ENCODE results near the gene ASTN2. TPM values are rescaled to one million over a fixed set of nuclear protein-coding genes. Genes with fewer than 3 reads are reported as not detected.

ASTN2 gene
- total RNA-seq, 1 donor from 2014 or later: 2.3 TPM

DNA sequence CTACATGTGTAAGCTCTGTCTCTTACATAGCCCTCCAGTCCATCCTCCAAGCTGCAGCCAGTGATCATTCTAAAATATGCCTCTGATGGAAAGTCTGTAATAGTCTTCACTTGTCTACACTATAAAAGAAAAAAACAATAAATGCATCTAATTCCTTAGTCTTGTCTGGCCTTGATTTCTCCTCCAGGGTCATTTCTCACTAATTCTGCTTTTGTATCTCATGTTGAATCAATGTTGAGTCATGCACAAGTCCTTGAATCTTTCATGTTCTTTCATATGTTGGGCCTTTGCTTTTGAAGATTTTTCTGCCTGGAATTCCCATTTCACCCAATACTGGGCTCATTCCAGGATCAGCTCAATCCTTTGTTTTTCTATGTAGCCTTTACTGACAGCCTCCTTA lies 848.9 kb downstream of the ASTN2 start:
- TF ChIP-seq, protein P1, sequence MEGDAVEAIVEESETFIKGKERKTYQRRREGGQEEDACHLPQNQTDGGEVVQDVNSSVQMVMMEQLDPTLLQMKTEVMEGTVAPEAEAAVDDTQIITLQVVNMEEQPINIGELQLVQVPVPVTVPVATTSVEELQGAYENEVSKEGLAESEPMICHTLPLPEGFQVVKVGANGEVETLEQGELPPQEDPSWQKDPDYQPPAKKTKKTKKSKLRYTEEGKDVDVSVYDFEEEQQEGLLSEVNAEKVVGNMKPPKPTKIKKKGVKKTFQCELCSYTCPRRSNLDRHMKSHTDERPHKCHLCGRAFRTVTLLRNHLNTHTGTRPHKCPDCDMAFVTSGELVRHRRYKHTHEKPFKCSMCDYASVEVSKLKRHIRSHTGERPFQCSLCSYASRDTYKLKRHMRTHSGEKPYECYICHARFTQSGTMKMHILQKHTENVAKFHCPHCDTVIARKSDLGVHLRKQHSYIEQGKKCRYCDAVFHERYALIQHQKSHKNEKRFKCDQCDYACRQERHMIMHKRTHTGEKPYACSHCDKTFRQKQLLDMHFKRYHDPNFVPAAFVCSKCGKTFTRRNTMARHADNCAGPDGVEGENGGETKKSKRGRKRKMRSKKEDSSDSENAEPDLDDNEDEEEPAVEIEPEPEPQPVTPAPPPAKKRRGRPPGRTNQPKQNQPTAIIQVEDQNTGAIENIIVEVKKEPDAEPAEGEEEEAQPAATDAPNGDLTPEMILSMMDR (IDR thresholded peaks at IDR 0.05): no peak
- Histone ChIP-seq H3K27ac (no peak overlapping the region), H3K27me3 (no peaks in the 10 kb centered on the region), H3K4me3 (no peak overlapping the region), H3K4me1 (no peaks in the 10 kb centered on the region), H3K36me3 (no peaks in the 10 kb centered on the region), H3K9me3 (no peaks in the 10 kb centered on the region)
- intact Hi-C loops (cut with DNase I): no loop called here
- no peak for DNase-seq (ENCODE audit: low spot score in 2 of 2)

DNA sequence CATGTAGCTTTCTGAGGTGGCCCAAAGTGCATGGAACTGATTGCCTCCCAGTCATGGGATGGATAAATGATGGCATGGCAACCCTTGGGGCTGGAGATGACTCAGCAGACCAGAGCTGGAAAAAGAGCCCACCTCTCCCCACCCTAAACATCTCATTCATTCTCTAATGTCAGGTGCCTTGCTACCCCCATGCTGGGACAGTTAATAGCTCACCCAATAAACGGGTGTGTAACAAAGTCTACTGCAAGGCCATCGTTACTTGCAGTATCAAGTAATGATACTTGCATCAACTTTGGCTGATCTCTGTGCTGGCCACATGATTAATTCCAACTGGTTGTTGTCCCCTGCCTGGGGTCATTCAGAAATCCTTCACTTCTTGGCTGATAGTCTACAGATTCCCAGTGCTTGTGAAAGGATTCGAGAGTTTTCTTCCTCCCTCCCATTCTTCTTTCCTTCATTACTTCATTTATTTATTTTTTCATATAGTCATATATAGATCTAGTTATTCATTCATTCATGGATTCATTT lies 850.5 kb downstream of the ASTN2 start:
- DNase-seq (ENCODE audit: low spot score in 2 of 2): no peak
- intact Hi-C loops (cut with DNase I): no loop called here
- no peaks in the 10 kb centered on the region for H3K9me3 ChIP-seq
- TF ChIP-seq, protein P1 (IDR thresholded peaks at IDR 0.05): no peak
- no peaks in the 10 kb centered on the region for H3K27me3 ChIP-seq
- H3K4me1 ChIP-seq: no peaks in the 10 kb centered on the region
- H3K36me3 ChIP-seq: no peaks in the 10 kb centered on the region
- no peak overlapping the region for H3K27ac ChIP-seq
- no peak overlapping the region for H3K4me3 ChIP-seq

DNA sequence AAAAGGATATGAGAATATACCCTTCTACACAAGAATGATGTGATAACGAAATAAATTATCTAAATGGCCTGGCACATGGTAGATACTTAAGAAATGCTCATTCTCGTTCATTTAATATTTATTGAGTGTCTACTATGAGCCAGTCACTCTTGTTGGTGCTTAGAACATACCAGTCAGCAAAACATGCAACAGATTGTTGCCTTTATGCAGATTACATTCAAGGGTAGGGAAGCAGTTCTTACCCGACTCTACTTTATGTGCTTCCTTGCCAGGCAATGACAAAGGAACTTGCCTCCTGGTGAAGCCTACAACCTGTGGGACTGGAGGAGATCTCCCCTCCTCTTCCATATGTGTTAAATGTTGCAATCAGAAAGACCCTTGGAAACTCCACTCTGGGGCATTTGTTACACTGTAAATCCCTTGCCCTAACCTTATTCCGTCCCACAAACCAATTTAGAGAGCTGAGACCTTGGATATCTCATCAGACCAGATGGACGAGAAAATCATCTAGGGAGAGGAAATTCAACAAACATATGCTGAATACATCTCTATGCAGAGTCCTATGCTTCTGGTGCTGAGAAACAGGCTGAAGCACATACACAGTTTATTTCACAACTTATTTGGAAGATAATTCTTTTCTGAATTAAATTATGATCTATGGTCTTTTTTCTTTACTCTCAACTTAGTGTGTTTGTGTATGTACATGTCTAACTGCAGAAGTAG lies 855.9 kb downstream of the ASTN2 start:
- H3K36me3 ChIP-seq: no peaks in the 10 kb centered on the region
- H3K9me3 ChIP-seq: no peaks in the 10 kb centered on the region
- H3K4me1 ChIP-seq: no peaks in the 10 kb centered on the region
- DNase-seq (ENCODE audit: low spot score in 2 of 2): no peak
- no peak overlapping the region for H3K4me3 ChIP-seq
- no peak overlapping the region for H3K27ac ChIP-seq
- TF ChIP-seq, protein P1 (IDR thresholded peaks at IDR 0.05): no peak
- intact Hi-C loops (cut with DNase I): no loop called here
- no peaks in the 10 kb centered on the region for H3K27me3 ChIP-seq

DNA sequence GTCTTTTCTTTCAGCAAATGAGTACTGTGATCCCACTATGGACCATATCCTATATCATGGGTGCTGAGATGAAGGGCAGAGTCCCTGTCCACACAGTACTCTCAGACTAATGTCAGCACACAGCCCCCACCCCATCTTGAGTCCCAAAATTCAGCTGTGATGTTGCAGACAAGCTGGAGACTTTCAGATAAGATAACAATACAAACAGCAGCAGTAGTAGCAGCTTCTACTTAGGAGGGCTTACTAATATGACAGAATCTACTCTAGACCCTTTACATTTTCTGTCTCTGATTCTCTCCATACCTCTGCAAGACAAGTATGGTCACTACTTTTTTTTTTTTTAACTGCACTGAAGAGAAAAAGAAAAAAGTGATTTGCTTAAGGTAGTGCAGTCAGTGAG lies 856.8 kb downstream of the ASTN2 start:
- Histone ChIP-seq H3K36me3 (no peaks in the 10 kb centered on the region), H3K4me3 (no peak overlapping the region), H3K27ac (no peak overlapping the region), H3K4me1 (no peaks in the 10 kb centered on the region), H3K9me3 (no peaks in the 10 kb centered on the region), H3K27me3 (no peaks in the 10 kb centered on the region)
- intact Hi-C loops (cut with DNase I): no loop called here
- no peak for DNase-seq (ENCODE audit: low spot score in 2 of 2)
- TF ChIP-seq, protein P1 (IDR thresholded peaks at IDR 0.05): no peak

DNA sequence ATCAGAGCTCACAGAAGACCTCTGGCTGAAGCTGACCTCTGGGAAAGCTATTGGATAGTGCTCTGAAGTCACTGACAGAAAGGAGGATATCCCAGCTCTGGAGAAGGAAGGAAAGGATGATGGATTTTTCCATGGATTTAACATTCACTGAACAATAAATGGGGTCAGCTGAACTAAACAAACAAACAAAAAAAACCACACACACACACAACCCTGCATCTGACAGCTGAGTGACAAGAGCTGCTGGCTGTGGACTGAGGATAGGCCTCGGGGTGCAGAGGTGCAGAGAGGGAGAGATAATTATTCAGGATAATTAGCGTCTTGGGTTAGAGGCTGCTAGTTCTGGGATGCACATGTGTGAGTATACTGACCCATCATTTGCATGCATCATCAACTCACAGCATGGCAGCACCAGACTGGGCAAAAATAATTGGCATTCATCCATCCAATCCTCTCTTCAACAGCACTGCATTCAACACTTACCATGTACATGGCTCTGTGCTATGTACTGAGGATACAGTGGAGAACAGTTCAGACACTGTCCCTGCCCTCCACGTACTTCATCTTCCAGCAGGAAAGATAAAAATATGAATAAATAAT lies 859.2 kb downstream of the ASTN2 start:
- Histone ChIP-seq H3K4me1 (no peaks in the 10 kb centered on the region), H3K27ac (no peak overlapping the region), H3K27me3 (no peaks in the 10 kb centered on the region), H3K36me3 (no peaks in the 10 kb centered on the region), H3K4me3 (no peak overlapping the region), H3K9me3 (no peaks in the 10 kb centered on the region)
- intact Hi-C loops (cut with DNase I): no loop called here
- TF ChIP-seq, protein P1 (IDR thresholded peaks at IDR 0.05): no peak
- DNase-seq (ENCODE audit: low spot score in 2 of 2): no peak

All from ascending aorta (tissue), 2 donors.